Measurements from ENCODE around the gene MLXIP.

MLXIP gene

DNA sequence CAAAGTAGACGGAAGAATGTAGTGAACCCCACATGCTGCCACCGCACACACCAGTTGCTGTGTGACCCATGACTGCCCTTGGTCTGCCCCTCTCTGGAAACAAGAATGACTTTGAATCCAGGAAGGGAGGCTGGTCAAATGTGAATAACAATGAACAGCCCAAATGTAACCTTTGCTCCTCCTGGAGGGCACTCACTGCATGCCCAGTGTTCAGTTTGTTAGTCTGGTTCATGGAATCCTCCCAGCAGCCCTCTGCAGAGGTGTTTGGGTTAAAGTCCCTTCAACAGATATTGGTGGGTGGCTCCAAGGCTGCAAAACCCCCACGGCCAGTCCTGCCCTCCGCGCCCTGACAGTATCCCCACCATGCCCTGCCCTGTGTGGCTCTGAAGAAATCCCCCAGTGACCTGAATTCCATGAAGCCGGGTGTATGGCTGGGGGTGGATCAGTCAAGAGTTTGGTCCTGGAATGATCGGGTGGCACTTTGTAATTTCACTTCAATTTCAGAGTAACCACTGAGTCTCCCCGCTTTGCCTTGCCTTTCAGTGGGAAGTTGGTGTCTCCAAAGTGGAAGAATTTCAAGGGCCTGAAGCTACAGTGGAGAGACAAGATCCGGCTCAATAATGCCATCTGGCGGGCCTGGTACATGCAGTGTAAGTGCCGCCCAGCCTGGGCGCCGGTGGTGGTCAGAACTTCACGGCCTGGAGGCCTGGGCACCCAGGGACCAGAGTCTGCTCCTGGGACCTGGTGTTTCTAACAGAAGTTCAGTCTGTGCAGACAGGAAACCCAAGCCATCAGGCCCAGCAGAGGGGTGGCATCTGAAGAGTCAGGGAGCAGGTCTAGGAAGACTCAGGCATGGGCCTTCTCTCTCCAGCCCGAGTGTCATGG is 48.4 kb downstream of the MLXIP start:
- DNase-seq (ENCODE audit: low spot score): no peak

DNA sequence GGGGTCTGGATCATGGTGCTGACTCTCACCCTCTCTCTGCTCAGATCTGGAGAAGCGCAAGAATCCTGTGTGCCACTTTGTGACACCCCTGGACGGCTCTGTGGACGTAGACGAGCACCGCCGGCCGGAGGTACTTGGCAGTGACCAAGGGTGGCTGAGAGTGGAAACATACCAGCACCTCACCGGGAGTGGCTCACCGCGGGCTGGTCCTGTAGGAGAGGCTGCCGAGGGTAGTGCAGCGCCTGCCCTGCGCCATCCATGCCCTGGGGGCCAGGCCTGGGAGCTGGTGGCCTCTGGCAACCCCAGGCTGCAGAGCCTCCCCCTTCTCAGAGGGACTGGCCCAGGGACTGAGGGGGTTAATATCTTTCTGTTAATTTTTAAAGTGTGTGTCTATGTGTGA is 49.3 kb downstream of the MLXIP start:
- DNase-seq (ENCODE audit: low spot score): no peak

DNA sequence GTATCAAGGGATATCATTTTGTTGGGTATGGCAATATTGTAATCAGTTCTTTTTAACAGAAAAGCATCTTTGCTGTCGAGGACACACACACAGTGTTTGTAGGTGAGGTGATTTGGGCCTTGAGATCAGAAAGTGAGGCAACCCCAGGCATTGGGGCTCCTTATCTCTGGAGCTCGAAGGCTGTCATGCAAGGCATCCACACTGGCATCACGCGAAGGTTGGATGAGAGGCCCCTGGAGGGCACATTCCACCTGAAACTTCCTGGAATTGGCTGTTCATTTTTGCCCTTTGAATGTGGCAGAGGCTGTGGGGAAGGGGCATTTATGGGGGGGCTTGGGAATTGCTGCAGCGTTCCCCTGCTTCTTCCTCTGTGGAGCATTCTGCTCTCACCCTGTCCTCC is 49.9 kb downstream of the MLXIP start:
- no peak for DNase-seq (ENCODE audit: low spot score)

DNA sequence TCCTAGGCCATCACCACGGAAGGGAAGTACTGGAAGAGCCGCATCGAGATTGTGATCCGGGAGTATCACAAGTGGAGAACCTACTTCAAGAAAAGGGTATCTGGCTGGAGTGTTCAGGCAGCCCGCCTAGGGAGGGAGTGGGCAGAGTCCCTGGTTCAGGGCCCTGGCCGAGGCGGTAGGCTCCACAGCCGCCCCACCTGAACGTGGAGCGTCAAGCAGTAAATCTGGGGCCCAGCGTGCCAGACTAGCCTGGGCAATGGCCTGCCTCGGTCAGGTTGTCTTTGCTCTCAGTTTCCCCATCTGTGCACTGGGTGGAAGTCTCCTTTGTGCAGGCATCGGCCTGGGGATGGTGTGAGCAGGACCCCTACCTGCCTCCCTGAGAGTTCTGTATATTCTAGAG is 50.6 kb downstream of the MLXIP start:
- DNase-seq (ENCODE audit: low spot score): no peak

DNA sequence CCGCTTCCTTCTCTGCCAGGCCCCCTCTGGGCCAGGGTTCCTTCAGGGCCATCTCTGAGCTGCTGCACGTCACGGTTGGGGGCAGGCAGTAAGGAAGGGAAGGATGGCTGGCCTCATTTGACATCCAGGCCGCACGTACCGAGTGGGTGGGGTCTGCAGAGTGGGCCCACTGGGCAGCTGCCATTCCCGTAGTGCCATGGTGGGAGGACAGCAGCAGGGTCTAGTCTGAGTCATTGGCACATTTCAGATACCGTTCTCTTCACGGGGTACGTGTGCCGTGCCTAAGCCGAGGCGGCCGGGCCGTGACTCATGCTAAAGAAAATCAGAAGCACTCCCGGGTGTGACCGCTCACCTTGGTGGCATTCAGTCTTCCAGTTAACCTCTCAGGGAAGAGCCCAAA is 51.6 kb downstream of the MLXIP start:
- peak; percentile 31 for DNase-seq (ENCODE audit: low spot score)

DNA sequence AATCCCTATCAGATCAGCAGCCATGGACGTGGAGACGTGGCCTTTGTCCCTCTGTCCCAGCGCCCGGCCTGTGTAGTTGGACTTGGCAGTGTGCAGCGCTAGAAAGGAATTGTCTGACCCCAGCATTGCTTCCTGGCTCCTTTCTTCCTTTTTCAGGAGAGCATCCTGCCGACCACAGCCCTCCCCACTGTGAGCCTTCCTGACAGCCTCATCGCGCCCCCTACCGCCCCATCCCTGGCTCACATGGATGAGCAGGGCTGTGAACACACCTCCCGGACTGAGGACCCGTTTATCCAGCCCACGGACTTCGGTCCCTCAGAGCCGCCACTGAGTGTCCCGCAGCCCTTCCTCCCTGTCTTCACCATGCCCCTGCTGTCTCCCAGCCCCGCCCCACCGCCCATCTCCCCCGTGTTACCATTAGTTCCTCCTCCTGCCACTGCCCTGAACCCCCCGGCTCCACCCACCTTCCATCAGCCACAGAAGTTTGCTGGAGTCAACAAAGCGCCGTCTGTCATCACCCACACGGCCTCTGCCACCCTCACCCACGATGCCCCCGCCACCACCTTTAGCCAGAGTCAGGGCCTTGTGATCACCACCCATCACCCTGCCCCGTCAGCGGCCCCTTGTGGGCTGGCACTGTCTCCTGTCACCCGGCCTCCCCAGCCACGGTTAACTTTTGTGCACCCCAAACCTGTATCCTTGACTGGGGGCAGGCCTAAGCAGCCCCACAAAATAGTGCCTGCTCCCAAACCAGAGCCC is 54.8 kb downstream of the MLXIP start:
- no peak for DNase-seq (ENCODE audit: low spot score)

DNA sequence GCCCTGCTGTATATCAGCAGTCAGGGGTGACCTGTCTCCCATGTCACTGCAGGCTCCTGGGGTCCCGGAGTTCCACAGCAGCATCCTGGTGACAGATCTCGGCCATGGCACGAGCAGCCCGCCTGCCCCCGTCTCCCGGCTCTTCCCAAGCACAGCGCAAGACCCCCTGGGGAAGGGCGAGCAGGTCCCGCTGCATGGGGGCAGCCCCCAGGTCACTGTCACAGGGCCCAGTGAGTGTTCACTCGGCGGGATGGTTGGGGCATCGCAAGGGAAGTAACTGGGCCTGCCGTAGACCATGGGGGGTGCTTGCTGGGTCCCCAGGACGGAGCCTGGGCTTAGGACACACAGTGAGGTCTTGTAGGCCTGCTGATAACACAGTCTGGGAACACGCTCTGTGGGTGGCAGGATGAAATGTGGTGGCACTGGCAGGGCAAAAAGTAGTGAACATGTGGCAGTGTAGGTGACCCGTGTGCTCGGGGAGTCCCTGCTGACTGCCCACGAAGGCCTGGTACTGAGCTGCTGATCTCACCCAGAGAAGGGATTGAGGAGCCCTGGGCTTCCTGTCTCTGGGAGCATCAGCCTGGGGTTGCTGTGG is 57.0 kb downstream of the MLXIP start:
- DNase-seq (ENCODE audit: low spot score): no peak

DNA sequence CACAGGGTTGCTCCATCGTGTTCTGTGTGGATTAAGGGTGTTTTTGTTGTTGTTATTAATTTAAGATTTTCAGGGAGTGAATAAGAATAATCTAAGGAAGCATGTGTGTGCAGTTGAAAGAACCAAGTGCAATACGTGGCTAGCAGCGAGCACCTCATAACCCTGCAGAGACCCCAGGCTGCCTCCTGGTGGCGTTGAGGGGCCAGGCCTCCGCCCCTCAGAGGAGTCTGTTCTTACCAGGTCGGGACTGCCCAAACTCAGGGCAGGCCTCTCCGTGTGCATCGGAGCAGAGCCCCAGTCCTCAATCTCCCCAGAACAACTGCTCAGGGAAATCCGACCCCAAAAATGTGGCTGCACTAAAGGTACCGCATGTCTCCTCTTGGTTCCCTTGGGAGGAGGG is 58.7 kb downstream of the MLXIP start:
- no peak for DNase-seq (ENCODE audit: low spot score)

DNA sequence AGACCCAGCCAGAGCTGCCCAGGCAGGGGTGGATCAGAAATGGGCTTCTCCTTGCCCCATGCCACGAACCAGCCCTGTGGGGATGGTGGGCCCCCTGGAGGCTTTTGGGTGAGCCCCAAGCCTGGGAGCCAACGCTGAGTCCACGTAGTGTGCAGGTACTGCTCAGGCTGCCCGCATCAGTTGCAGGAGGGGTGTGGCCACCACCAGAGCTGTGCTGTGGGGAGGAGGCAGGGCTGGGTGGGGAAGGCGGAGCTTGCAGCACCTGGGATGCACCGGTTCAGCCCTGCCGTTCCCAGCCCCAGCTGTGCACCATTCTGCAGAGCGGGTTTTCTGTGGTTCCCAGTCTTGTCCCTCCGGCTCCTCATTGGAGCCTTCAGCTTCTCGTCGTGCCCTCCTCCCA is 59.1 kb downstream of the MLXIP start:
- DNase-seq (ENCODE audit: low spot score): no peak

DNA sequence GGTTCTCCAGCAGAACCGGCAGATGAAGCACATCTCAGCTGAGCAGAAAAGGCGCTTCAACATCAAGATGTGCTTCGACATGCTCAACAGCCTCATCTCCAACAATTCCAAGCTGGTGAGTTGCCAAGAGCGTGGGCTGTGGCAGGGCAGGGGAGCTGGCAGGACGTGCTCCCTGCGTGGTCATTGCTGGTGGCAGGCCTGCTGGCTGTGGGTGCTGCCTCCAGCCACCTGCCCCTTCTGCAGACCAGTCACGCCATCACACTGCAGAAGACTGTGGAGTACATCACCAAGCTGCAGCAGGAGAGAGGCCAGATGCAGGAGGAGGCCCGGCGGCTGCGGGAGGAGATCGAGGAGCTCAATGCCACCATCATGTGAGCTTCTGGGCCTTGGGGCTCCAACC is 59.6 kb downstream of the MLXIP start:
- DNase-seq (ENCODE audit: low spot score): no peak

DNA sequence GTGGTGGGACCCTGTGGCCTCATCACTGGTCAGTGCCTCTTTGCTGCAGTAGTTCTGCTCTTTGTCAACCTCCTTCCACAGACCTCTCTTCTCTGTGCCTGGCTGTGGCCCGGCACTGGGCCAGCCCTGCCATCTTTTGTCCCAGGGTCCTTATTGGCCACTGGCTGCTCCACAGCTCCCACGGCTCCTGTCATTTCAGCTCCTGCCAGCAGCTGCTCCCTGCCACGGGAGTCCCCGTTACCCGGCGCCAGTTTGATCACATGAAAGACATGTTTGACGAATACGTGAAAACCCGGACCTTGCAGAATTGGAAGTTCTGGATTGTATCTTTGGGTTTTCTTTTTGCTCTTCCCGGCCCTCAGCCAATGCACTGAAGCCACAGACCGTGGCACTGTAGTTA is 60.1 kb downstream of the MLXIP start:
- DNase-seq (ENCODE audit: low spot score): no peak

DNA sequence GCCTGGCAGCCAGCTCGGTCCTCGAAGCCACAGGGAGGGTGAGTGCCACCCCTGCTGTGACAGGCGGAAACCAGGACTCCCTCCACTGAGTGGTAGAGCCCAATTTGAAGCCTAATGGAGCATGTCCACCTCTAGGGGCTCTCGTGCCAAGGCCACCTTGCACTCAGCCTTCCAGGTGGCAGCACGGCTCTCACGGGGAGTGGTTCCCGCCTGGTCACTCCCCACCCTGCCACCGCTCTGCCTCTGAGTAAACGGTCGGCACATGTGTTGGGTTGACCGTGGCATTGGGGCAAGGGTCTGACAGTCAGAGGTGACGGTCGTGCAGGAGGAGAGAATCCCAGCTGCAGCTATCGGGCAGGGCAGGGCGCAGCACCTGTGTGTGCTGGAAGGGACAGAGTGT is 60.7 kb downstream of the MLXIP start:
- no peak for DNase-seq (ENCODE audit: low spot score)

DNA sequence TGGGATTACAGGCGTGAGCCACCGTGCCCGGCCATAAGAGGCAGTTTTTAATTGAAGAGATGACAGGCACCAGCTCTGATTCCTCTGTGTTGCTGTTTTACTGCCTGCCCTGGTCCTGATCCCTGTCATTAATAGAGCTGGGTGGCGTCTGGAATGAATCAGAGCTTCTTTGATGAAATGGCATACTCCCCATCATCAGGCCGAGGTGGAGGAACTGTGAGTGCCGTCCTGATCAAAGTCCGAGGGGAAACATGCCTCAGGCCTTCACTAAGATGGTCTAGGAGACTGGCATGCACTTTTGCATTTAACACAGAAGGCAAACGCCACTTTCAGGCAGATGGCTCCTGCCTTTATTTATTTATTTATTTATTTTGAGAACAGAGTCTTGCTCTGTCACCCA is 61.4 kb downstream of the MLXIP start:
- DNase-seq (ENCODE audit: low spot score): no peak

DNA sequence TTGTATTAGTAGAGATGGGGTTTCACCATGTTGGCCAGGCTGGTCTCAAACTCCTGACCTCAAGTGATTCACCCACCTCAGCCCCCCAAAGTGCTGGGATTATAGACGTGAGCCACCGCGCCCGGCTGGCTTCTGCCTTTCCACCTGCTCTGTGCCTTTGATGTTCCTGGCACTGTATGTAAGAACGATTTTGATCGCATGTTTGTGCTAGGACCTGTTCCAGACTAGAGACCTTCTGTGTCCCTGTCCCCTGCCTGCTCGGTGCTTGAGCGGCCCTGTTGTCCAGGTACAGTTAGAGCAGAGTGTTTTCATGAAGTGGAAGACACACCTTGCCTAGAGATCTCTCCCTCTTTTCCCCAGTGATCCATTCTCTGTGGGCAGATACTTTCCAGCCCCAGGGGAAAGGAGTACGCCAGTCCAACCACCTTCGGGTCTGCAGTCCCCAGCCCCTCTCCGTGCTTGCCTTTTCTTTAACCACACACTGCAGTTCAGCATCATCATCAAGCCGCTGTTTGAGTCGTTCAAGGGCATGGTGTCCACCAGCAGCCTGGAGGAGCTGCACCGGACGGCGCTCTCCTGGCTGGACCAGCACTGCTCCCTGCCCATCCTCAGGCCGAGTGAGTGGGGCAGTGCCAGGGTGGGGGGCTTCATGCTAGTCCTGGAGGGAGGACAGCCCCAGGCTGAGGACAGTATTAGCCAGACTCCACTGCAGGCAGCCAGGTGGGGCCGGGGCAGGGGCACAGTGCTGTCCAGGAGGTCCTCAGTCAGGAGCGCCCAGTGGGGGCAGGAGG is 62.1 kb downstream of the MLXIP start:
- DNase-seq (ENCODE audit: low spot score): no peak

DNA sequence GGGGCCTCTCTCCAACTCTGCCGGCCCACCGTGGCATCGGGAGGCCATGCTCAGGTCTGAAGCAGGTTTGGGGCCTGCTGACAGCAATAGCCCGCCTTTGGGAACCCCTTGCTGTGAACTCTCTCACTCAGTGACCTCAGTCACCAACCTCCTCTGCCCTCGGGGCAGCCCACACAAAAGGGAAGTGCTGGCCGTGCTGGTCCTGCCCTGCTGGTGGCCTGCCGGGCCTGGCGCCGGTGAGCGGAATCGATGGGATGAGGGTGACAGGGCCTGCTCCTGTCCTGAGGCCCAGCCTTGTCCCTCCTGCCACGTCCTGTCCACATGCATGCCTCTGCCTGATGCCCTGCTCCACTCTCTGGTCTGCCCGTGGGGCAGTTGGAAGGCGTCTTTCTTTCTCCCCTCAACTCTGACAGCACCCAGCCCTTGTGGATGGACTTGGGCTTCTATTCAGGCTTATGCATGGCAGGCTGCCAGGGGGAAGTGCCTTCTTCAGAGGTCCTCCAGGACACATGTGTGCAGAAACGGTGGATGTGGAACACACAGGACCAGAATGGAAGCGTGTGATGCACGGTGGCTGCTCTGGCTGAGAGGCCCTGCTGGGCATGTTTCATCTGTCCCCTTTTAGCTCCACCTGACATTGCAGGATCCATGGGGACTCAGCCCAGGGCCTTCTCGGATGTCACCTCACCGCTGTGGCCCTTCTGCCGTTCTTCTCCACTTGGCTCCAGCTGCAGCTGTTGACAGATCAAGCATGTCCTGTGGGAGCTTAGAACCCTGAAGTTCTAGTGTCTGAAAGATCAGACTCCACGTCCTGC is 63.6 kb downstream of the MLXIP start:
- DNase-seq (ENCODE audit: low spot score): no peak

DNA sequence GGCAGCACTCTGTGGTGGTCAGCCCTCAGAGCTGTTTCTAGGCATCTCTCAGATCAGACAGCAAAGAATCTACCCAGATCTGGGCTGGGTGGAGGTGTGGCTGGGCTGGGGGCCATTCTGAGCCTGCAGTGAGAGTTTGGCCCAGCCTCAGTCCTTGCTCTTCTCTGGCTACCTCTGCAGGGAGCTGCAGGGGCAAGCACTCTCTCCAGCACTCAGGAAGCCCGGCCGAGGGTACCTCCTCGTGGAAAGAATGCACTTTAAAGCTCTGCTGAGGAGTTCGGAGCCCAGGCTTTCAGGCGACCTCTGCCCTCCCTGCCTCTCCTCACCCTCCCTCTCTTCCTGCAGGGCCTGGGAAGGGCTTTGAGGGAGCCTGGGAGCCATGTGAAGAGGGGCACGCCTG is 64.3 kb downstream of the MLXIP start:
- no peak for DNase-seq (ENCODE audit: low spot score)

DNA sequence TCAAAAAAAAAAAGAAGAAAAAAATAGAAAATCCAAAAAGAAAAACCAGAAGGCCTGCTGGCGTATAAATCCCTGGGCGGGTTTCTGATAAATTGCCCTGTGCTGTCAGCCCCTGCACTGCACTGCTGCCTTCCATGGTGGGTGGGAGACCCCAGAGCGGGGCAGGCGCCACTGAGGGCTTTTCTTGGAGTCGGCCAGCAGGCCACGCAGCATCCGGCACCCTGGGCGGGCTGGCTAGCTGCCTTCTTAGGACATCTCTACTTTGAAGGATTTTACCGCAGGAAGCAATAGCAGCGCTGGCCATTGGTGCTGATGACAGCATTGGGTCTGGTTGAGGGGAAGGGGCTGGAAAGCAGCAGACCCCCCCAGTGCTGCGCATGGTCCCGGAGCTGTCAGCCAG is 66.3 kb downstream of the MLXIP start:
- DNase-seq (ENCODE audit: low spot score): no peak

DNA sequence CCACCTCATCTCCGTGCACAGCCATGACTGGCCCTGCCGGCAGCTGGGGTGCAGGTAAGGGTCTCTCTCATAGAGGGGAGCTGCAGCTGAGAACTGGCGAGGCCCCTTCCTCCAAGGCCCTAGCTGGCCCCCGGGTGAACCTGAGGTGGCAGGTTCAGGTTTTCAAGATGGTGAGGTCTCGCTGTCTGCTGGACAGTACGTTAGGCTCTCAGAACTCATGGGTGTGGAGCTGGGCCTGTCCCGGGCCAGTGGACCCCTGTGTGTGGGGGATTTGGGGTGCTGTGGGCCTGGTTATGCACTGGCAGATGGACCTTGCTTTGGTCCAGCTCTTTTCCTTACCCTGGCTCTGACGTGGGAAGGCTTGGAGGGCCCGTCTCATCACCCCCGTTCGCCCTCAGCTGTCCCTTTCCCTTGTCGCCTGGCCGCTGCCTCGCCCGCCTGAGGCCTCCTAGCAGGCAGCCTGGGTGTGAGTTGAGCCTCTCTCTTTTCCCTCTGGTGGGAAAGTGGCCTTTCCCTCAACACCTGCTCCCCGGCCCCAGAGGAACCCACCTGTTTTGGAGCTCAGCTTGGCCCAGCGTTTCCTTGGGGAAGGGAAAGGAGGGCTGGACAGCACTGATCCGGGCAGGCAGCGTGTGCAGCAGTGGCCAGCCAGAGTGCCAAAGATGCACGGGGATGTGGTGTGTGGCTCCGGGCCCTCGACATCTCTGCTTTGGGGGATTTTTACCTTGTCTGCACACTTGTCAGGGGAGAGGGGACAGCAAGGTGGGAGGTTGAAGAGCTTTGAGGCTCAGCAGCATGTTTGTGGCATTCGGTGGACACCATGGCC is 67.2 kb downstream of the MLXIP start:
- no peak for DNase-seq (ENCODE audit: low spot score)

DNA sequence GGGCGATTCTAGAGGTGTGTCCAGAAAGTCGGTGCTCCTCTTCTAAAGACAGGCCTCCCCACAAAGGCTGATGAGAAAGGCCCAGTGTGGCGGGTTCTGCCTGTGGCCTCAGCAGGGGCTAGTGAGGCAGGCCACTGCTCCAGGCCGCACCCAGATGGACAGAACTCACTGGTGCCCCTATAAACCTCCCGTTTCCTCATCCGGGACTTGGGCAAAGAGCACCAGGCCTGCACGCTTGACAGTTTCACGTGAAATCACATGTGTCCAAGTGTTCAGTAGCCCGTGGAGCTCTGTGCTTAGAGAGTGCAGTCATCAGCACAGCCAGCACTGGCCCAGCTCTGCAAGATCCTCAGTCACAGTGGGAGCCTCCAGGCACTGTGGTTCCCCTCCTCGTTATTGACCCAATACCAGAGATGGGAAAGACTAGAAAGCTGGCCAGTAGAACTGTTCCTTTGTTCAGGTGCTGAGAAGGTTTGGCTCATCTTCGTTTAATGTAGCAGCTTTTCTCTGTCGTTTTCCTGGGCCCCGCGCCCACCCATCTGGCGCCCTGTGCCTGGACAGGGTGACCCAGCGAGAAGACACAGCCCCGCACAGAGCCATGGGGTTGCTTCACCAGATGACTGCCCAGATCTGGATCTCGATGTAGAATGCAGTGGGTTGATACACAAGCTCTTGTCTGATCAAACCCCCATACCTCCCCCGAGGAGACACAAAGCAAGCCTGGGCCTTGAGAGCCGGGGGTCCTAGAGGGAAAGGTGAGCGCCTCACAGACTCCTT is 69.1 kb downstream of the MLXIP start:
- DNase-seq (ENCODE audit: low spot score): no peak

DNA sequence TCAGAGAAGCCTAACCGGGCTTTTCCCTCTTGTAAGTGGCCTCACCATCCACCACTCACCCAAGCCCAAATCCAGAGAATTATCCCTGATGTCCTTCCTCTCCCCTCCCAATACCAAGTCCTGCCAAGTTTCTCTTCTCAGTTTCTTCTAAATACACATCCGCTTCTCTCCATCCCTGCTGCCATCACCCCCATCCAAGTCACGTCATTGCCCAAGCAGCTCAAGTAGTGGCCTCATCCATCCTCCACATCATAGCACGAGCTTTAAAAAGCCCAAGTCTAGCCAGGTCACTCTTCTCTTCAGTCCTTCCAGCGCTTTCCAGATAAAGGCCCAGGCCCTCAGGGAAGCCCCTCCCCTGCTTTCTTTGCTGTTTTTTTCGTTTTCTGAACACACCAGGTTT is 70.1 kb downstream of the MLXIP start:
- no peak for DNase-seq (ENCODE audit: low spot score)

Data from RKO (cell line).